ENCODE measurements around the gene HS3ST3A1. TPM values are rescaled to one million over a fixed set of nuclear protein-coding genes. Genes with fewer than 3 reads are reported as not detected.

Gene HS3ST3A1
- total RNA-seq, 2 experiments from 2014 or later, result not detected

- H3K27me3 Mint-ChIP-seq, result no peaks in the 10 kb centered on the region
- ATAC-seq (ENCODE audit: low read depth) (no peak), DNase-seq (no peak)
- no peaks in the 10 kb centered on the region for H3K4me1 Mint-ChIP-seq
- POLR2A ChIA-PET, result no interaction called here
- no peak overlapping the region for H3K27ac Mint-ChIP-seq
- H3K9me3 Mint-ChIP-seq, result peaks cover 4% of the 10 kb centered on the region
- H3K36me3 Mint-ChIP-seq, result no peaks in the 10 kb centered on the region
- H3K4me3 Mint-ChIP-seq, result no peak overlapping the region
These were observed 126.0 kb downstream of the HS3ST3A1 start for GRCh38 chr17:13475574-13476223.

GRCh38 chr17:13474073-13474800 lies 127.5 kb downstream of the HS3ST3A1 start:
- ATAC-seq (ENCODE audit: low read depth) (no peak), DNase-seq (no peak)
- Mint-ChIP-seq H3K27ac (no peak overlapping the region), H3K4me1 (no peaks in the 10 kb centered on the region), H3K36me3 (no peaks in the 10 kb centered on the region), H3K4me3 (no peak overlapping the region), H3K9me3 (peaks cover 2% of the 10 kb centered on the region), H3K27me3 (no peaks in the 10 kb centered on the region)
- POLR2A ChIA-PET, result no interaction called here

- Mint-ChIP-seq H3K27me3 (no peaks in the 10 kb centered on the region), H3K4me3 (no peak overlapping the region), H3K9me3 (peaks cover 2% of the 10 kb centered on the region), H3K36me3 (no peaks in the 10 kb centered on the region), H3K27ac (no peak overlapping the region), H3K4me1 (no peaks in the 10 kb centered on the region)
- DNase-seq (no peak), ATAC-seq (ENCODE audit: low read depth) (no peak)
- POLR2A ChIA-PET, result no interaction called here
These were observed 136.1 kb downstream of the HS3ST3A1 start for GRCh38 chr17:13465678-13466077.

GRCh38 chr17:13462673-13463124 lies 139.0 kb downstream of the HS3ST3A1 start:
- no peak overlapping the region for H3K27ac Mint-ChIP-seq
- H3K4me1 Mint-ChIP-seq, result no peaks in the 10 kb centered on the region
- H3K4me3 Mint-ChIP-seq, result no peak overlapping the region
- no peaks in the 10 kb centered on the region for H3K9me3 Mint-ChIP-seq
- no peaks in the 10 kb centered on the region for H3K36me3 Mint-ChIP-seq
- POLR2A ChIA-PET, result no interaction called here
- no peaks in the 10 kb centered on the region for H3K27me3 Mint-ChIP-seq
- no peak for ATAC-seq (ENCODE audit: low read depth)
- no peak for DNase-seq

- DNase-seq (no peak), ATAC-seq (ENCODE audit: low read depth) (no peak)
- Mint-ChIP-seq H3K4me1 (no peaks in the 10 kb centered on the region), H3K36me3 (no peaks in the 10 kb centered on the region), H3K4me3 (no peak overlapping the region), H3K27ac (no peak overlapping the region), H3K27me3 (no peaks in the 10 kb centered on the region), H3K9me3 (no peaks in the 10 kb centered on the region)
- POLR2A ChIA-PET, result no interaction called here
These were observed 139.6 kb downstream of the HS3ST3A1 start for GRCh38 chr17:13462146-13462545.

GRCh38 chr17:13460261-13461000 lies 141.3 kb downstream of the HS3ST3A1 start:
- POLR2A ChIA-PET, result no interaction called here
- DNase-seq, result no peak
- Mint-ChIP-seq H3K4me1 (no peaks in the 10 kb centered on the region), H3K4me3 (no peak overlapping the region), H3K36me3 (no peaks in the 10 kb centered on the region), H3K9me3 (no peaks in the 10 kb centered on the region), H3K27ac (peak overlapping the region; percentile 40), H3K27me3 (no peaks in the 10 kb centered on the region)
- no peak for ATAC-seq (ENCODE audit: low read depth)

- H3K4me3 Mint-ChIP-seq, result no peak overlapping the region
- H3K9me3 Mint-ChIP-seq, result no peaks in the 10 kb centered on the region
- DNase-seq (no peak), ATAC-seq (ENCODE audit: low read depth) (no peak)
- H3K36me3 Mint-ChIP-seq, result no peaks in the 10 kb centered on the region
- no peaks in the 10 kb centered on the region for H3K27me3 Mint-ChIP-seq
- H3K27ac Mint-ChIP-seq, result no peak overlapping the region
- no peaks in the 10 kb centered on the region for H3K4me1 Mint-ChIP-seq
- POLR2A ChIA-PET, result no interaction called here
These were observed 143.9 kb downstream of the HS3ST3A1 start for GRCh38 chr17:13457783-13458182.

Small RNA genes within 50 kb of the gene (microRNA-seq; reads per million reads assigned to microRNA genes)
- gene MIR548H3, result not detected
